Spleen (tissue), 11 donors: ENCODE measurements around the gene PARVA. TPM values are rescaled to one million over a fixed set of nuclear protein-coding genes. Genes with fewer than 3 reads are reported as not detected.

Experiments used
- DNase-seq: peaks from one replicate; pipeline ENCODE4 v3.0.0-alpha.2; 2020
- H3K27ac ChIP-seq, 8 donors: fragments of 200-600 bp; sonication (generic) in 7 of 8; 1 replicate in 4 of 8; 2 replicates in 4 of 8; pipeline versions ENCODE4 v1.5.0 to v1.8.0; 2016 to 2021; ENCODE audit warnings: inconsistent platforms in 4 of 8, mild to moderate bottlenecking in 4 of 8, moderate library complexity in 1 of 8
- H3K27me3 ChIP-seq, 7 donors: fragments of 200-600 bp; sonication (generic) in 6 of 7; replicated peaks in 1 of 7; 1 replicate in 4 of 7; 2 replicates in 3 of 7; pipeline versions ENCODE4 v1.5.0 to v1.8.0; 2016 to 2021; ENCODE audit warnings: inconsistent platforms in 3 of 7, mild to moderate bottlenecking in 1 of 7
- H3K36me3 ChIP-seq, 6 donors: fragments of 200-600 bp; sonication (generic) in 5 of 6; 1 replicate in 4 of 6; 2 replicates in 2 of 6; pipeline versions ENCODE4 v1.5.0 to v1.8.0; 2016 to 2021; ENCODE audit warnings: inconsistent platforms in 2 of 6
- H3K4me1 ChIP-seq, 6 donors: fragments of 200-600 bp; sonication (generic) in 5 of 6; 1 replicate in 3 of 6; 2 replicates in 3 of 6; pipeline versions ENCODE4 v1.5.0 to v1.8.0; 2016 to 2021; ENCODE audit warnings: inconsistent platforms in 3 of 6
- H3K4me3 ChIP-seq, 8 donors: fragments of 200-600 bp; sonication (generic) in 7 of 8; 1 replicate in 4 of 8; 2 replicates in 4 of 8; pipeline versions ENCODE4 v1.5.0 to v1.8.0; 2016 to 2021; ENCODE audit warnings: inconsistent platforms in 4 of 8, mild to moderate bottlenecking in 4 of 8, moderate library complexity in 2 of 8
- H3K9me3 ChIP-seq, 8 donors: fragments of 200-600 bp; sonication (generic) in 7 of 8; 1 replicate in 4 of 8; 2 replicates in 4 of 8; pipeline versions ENCODE4 v1.5.0 to v1.8.0; 2016 to 2021; ENCODE audit warnings: inconsistent platforms in 4 of 8
- POLR2A ChIP-seq, 3 donors: fragments of 450-650 bp; IDR thresholded peaks; one replicate each; pipeline ENCODE4 v1.5.1; 2017; ENCODE audit warnings: antibody characterized with exemption in 3 of 3, mild to moderate bottlenecking in 1 of 3
- POLR2AphosphoS5 ChIP-seq, 3 donors: sonication (generic); formaldehyde crosslinking; IDR thresholded peaks; one replicate each; pipeline ENCODE4 v1.5.1; 2017; ENCODE audit warnings: antibody characterized with exemption in 3 of 3
- WGBS, 5 donors: extraction: QIAGEN DNeasy Blood & Tissue Kit in 3 of 5; methylation state at CpG; one replicate each; pipeline versions ENCODE4 v1.1.5 to v1.1.7; 2013 to 2018; 5-methylcytosine and 5-hydroxymethylcytosine counted together
- intact Hi-C: fragments of 100-400 bp; cut with DNase I; formaldehyde crosslinking; loops from one replicate; pipeline ENCODE4 v1.15.0; 2023; ENCODE audit warnings: low total_unique reads
- polyA plus RNA-seq, 3 donors: library from polyadenylated mRNA; stranded (reverse); fragments of 200-250 nt; gene quantifications; one replicate each; pipeline ENCODE4 v1.2.1, GENCODE V29; 2013
- total RNA-seq, 7 donors: library from RNA; depleted of rRNA in 3 of 7; stranded (reverse); fragments of >200 nt in 3 of 7; fragmentation: NEBNext Ultra II Directional in 4 of 7; extraction: Animal tissue kit (Norgen Biotek cat#: 25700) in 4 of 7; gene quantifications; one replicate each; pipeline versions ENCODE4 v1.1.0 to v1.2.1, GENCODE V29; 2016 to 2021
- TF ChIP-seq, protein P1 (sequence below), 11 experiments: fragments of 200-600 bp in 7 of 11; fragments of 450-650 bp in 4 of 11; sonication (generic) in 4 of 11; IDR thresholded peaks in 8 of 11; conservative IDR thresholded peaks in 3 of 11; 1 replicate in 7 of 11; 2 replicates in 4 of 11; pipeline versions ENCODE4 v1.4.0 to v1.8.0; 2016 to 2021; ENCODE audit warnings: antibody characterized with exemption in 11 of 11, inconsistent platforms in 4 of 11, mild to moderate bottlenecking in 1 of 11
- donor health status: healthy with polysubstance abuse.
- donor health status: DM: no; HTN: no; CAD: no; lungs with moderate emphysema.
- donor health status: DM: no; HTN: no; CAD: no.
- donor health status: Bipolar disorder and iron deficiency.
- donor health status: healthy.
- donor health status: DM: no; HTN: no; CAD: no.
- donor health status: DM: yes; HTN: yes; CAD: no.

PARVA gene
- total and polyA plus RNA-seq, 10 donors, result 3.8 to 56.6 (median 23.3) TPM

DNA sequence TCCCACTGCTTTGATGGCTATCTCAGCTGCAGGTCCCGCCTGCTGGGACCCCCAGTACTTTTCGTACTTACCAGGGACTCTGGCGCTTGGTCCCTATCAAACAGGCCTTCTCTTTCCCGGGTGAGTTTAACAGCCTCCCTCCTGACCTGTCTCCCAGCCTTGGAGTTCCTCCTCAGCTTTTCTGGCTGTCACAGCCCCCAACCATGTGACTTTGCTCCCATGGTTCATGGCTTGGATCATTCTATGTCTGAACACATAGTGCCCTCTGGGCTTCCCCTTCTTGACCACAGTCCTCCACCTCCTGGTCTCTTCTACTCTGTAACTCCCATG lies 56.9 kb downstream of the PARVA start:
- 70 to 98% (median 89%) methylated on average over 4 of the region's 4 CpGs for WGBS, 5 donors
- intact Hi-C loops, result loop anchor here (10.0 kb wide), 1 partner anchor 51 kb away; no protein-coding TSS in a partner anchor
- no peak overlapping the region for H3K4me3 ChIP-seq
- no peaks in the 10 kb centered on the region for H3K9me3 ChIP-seq
- H3K4me1 ChIP-seq, result peaks cover 0 to 18% (median 0%) of the 10 kb centered on the region in 6 donors
- no peaks in the 10 kb centered on the region for H3K36me3 ChIP-seq
- DNase-seq, result no peak
- no peaks in the 10 kb centered on the region for H3K27me3 ChIP-seq
- H3K27ac ChIP-seq, result peak overlapping the region in 4 of 8 donors; percentile 5 to 45 (median 26)
- TF ChIP-seq, protein P1, sequence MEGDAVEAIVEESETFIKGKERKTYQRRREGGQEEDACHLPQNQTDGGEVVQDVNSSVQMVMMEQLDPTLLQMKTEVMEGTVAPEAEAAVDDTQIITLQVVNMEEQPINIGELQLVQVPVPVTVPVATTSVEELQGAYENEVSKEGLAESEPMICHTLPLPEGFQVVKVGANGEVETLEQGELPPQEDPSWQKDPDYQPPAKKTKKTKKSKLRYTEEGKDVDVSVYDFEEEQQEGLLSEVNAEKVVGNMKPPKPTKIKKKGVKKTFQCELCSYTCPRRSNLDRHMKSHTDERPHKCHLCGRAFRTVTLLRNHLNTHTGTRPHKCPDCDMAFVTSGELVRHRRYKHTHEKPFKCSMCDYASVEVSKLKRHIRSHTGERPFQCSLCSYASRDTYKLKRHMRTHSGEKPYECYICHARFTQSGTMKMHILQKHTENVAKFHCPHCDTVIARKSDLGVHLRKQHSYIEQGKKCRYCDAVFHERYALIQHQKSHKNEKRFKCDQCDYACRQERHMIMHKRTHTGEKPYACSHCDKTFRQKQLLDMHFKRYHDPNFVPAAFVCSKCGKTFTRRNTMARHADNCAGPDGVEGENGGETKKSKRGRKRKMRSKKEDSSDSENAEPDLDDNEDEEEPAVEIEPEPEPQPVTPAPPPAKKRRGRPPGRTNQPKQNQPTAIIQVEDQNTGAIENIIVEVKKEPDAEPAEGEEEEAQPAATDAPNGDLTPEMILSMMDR (IDR thresholded peaks at IDR 0.05 in 8 of 11, conservative IDR thresholded peaks at IDR 0.05 in 3 of 11), result no peak

DNA sequence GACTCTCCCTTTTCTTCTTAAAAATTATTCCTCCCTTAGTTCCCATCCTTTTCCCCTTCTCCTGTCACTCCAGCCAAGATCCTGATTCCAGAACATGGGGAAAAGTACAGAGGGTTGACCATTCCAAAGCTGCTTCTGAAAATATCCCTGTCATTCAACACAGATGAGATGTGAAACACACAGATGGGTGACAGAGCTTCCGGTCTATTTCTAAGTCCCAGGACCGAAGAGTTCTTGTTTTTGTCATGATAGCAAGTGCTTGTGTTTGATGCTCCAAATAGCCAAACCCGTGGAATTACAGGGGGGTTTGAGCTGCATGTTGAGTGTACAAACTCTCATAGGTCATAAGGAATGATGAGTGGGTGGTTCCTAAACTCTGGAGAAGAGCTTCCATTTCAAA lies 57.9 kb downstream of the PARVA start:
- WGBS, 5 donors, result 74 to 90% (median 83%) methylated on average over 3 of the region's 3 CpGs
- no peaks in the 10 kb centered on the region for H3K9me3 ChIP-seq
- no peak for TF ChIP-seq POLR2AphosphoS5 (IDR thresholded peaks at IDR 0.05)
- no peak for TF ChIP-seq POLR2A (IDR thresholded peaks at IDR 0.05)
- TF ChIP-seq, protein P1 (IDR thresholded peaks at IDR 0.05 in 8 of 11, conservative IDR thresholded peaks at IDR 0.05 in 3 of 11), result no peak
- intact Hi-C loops, result loop anchor here (10.0 kb wide), 1 partner anchor 50 kb away; no protein-coding TSS in a partner anchor
- no peaks in the 10 kb centered on the region for H3K36me3 ChIP-seq
- H3K4me1 ChIP-seq, result peaks cover 0 to 18% (median 0%) of the 10 kb centered on the region in 6 donors
- no peak overlapping the region for H3K4me3 ChIP-seq
- no peaks in the 10 kb centered on the region for H3K27me3 ChIP-seq
- peak overlapping the region in 2 of 8 donors; percentile 27 to 45 for H3K27ac ChIP-seq
- DNase-seq, result no peak

DNA sequence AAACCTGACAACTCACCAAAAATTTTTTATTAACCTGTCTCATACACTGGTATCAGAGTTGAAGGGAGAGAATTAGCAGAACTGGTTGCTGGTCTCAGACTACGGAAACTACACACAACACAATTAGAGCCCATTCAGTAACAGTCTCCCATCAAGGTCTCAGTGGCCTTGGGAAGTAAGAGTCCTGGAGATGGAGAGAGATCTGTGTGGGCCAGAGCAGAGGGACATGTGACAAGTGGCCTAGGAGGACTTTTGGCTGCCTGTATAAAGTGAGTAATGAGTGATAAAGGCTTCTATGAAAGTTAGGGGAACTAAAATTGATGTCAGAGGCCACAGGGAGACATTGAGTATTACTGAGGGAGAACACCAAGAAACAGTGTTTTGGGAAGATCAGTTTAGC lies 58.9 kb downstream of the PARVA start:
- DNase-seq, result no peak
- Histone ChIP-seq H3K4me1 (peaks cover 0 to 18% (median 0%) of the 10 kb centered on the region in 6 donors), H3K27me3 (no peaks in the 10 kb centered on the region), H3K27ac (no peak overlapping the region), H3K9me3 (no peaks in the 10 kb centered on the region), H3K36me3 (no peaks in the 10 kb centered on the region), H3K4me3 (no peak overlapping the region)
- WGBS, 5 donors, result 77 to 87% (median 82%) methylated on average over 1 of the region's 1 CpG
- intact Hi-C loops, result loop anchor here (10.0 kb wide), 1 partner anchor 49 kb away; no protein-coding TSS in a partner anchor
- TF ChIP-seq POLR2A (IDR thresholded peaks at IDR 0.05), result no peak
- no peak for TF ChIP-seq POLR2AphosphoS5 (IDR thresholded peaks at IDR 0.05)
- TF ChIP-seq, protein P1 (IDR thresholded peaks at IDR 0.05 in 8 of 11, conservative IDR thresholded peaks at IDR 0.05 in 3 of 11), result no peak

- intact Hi-C loops, result loop anchor here (10.0 kb wide), 1 partner anchor 47 kb away; no protein-coding TSS in a partner anchor
- TF ChIP-seq POLR2A (IDR thresholded peaks at IDR 0.05) (no peak), POLR2AphosphoS5 (IDR thresholded peaks at IDR 0.05) (no peak)
- TF ChIP-seq, protein P1 (IDR thresholded peaks at IDR 0.05 in 8 of 11, conservative IDR thresholded peaks at IDR 0.05 in 3 of 11), result no peak
- DNase-seq, result no peak
- no peak overlapping the region for H3K4me3 ChIP-seq
- no peak overlapping the region for H3K27ac ChIP-seq
- peaks cover 0 to 13% (median 0%) of the 10 kb centered on the region in 6 donors for H3K4me1 ChIP-seq
- H3K27me3 ChIP-seq, result no peaks in the 10 kb centered on the region
- H3K36me3 ChIP-seq, result no peaks in the 10 kb centered on the region
- H3K9me3 ChIP-seq, result no peaks in the 10 kb centered on the region
These were observed 60.9 kb downstream of the PARVA start for GRCh38 chr11:12438291-12438690.
